Measurements from ENCODE around the gene TTC33.

- TF ChIP-seq CTCF (IDR thresholded peaks at IDR 0.05) = no peak
- TF ChIP-seq POLR2A (IDR thresholded peaks at IDR 0.05) = no peak
These were observed 264.1 kb downstream of the TTC33 start for GRCh38 chr5:40491644-40492043.

All from suprapubic skin (tissue), 3 donors.